Uterus (tissue), 2 donors: ENCODE results near the gene CEP89.

Source experiments
- CTCF ChIP-seq, 4 experiments: fragments of 200-600 bp in 2 of 4; fragments of 450-650 bp in 2 of 4; sonication (generic) in 2 of 4; IDR thresholded peaks; one replicate each; pipeline ENCODE4 v1.5.1; 2016 to 2019; ENCODE audit warnings: antibody characterized with exemption in 4 of 4, mild to moderate bottlenecking in 2 of 4, moderate library complexity in 1 of 4
- POLR2A ChIP-seq, 2 donors: fragments of 450-650 bp; IDR thresholded peaks; one replicate each; pipeline ENCODE4 v1.6.1; 2016; ENCODE audit warnings: antibody characterized with exemption in 2 of 2, mild to moderate bottlenecking in 1 of 2, moderate library complexity in 1 of 2

- TF ChIP-seq CTCF (IDR thresholded peaks at IDR 0.05) (no peak), POLR2A (IDR thresholded peaks at IDR 0.05) (no peak)
Observed at GRCh38 chr19:32870981-32871451, 100.7 kb downstream of the CEP89 start.
